Activated gamma-delta T cell (primary cell): Measurements from ENCODE around the gene RBM34.
"Not testable (repeated sequence)": the region's sequence is repeated elsewhere in the genome, so short reads cannot be mapped to it uniquely, and the experiment has no call there.

Source experiments
- DNase-seq: peaks from one replicate; lab custom pipeline; 2025; lab: John Stamatoyannopoulos, UW

Gene RBM34

DNA sequence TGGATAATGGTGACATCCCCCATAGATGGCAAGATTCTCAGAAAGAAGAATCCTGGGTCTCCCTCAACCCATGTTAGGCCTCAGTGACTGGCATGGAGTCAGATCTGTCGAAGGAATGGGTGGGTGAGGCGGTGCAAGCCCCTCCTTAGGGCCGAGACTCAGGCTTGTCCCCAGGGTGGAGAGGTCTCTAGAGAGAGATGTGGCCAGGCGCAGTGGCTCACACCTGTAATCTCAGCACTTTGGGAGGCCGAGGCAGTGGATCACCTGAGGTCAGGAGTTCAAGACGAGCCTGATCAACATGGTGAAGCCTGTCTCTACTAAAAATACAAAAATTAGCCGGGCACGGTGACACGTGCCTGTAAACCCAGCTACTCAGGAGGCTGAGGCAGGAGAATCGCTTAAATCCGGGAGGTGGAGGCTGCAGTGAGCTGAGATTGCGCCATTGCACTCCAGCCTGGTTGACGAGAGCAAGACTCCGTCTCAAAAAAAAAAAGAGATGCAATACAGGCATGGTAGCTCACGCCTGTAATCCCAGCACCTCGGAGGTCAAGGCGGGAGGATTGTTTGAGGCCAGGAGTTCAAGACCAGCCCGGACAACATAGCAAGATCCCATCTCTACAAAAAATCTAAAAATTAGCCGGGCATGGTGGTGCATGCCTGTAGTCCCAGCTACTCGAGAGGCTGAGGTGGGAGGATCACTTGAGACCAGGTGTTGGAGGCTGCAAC, 69.6 kb downstream of the RBM34 start:
- DNase-seq, result not testable (repeated sequence)

DNA sequence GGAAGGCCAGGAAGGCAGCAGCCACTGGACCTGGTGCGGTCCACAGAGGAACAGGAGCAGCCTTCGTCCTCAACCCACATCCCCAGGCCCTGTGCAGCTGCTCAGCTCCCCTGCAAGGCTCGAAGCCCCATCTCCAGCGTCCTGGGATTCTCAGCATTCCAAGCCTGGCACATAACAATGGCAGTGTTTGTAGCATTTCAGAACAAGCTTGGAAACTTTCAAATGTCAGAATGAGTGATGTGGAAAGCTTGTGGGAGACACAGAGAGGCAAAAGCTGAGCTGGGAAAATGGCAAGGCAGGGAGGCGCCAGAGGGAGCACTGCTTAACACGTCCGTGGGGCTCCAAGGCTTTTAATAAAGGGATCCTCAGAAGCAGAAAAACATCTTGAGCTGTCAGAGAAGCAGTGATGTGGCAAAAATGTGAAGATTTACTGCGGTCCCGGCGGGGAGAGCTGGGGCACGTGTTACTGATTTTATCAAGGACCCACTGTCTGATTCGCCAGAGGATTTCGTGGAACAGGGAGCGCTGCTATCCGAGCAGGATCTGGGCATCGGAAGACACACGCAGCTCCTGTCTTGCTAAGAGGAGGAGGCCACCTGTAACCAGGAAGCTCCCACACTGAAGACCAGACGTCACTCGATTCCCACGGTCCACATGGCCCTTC, 70.5 kb downstream of the RBM34 start:
- no peak for DNase-seq

- DNase-seq, result no peak
Observed at GRCh38 chr1:235088907-235089306, 72.1 kb downstream of the RBM34 start.

DNA sequence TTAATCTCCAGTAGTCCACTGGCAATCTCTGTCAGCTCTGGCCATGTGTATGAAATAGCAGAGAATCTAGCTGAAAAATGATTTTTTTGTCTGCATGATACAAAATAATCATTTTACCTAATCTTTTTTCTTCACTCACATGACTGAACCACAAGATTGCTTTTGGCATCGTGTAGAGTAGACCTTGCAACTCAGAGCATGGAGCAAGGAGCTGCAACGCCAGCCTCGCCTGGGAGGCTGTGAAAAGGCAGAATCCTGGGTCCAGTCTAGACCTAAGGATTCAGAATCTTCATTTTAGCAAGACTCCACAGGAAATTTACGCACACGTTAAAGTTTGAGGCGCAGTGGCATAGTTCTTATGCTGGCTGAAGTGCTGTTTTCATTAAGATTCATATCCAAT, 72.6 kb downstream of the RBM34 start:
- no peak for DNase-seq

- no peak for DNase-seq
Observed at GRCh38 chr1:235087906-235088305, 73.1 kb downstream of the RBM34 start.

DNA sequence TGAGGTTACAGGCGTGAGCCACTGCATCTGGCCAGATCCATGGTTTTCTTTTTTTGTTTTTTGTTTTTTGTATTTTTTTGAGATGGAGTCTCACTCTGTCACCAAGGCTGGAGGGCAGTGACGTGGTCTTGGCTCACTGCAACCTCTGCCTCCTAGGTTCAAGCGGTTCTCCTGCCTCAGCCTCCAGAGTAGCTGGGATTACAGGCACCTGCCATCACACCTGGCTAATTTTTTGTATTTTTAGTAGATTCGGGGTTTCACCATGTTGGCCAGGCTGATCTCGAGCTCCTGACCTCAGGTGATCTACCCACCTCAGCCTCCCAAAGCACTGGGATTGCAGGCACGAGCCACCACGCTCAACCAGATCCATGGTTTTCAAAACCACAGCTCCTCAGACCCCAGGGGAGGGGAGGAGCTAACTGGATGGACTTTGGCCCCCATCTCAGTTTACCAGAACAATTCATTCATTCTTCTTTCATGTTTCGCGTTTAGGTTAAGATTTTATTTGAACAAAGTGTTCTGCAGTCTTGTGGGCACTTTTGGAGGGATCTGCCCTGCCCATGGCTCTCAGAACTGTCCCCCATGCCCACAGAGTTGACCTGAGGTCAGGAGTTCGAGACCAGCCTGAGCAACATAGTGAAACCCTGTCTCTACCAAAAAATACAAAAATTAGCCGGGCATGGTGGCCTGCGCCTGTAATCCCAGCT, 75.5 kb downstream of the RBM34 start:
- DNase-seq, result not testable (repeated sequence)
